ENCODE measurements around the gene RASGRF1.

DNA sequence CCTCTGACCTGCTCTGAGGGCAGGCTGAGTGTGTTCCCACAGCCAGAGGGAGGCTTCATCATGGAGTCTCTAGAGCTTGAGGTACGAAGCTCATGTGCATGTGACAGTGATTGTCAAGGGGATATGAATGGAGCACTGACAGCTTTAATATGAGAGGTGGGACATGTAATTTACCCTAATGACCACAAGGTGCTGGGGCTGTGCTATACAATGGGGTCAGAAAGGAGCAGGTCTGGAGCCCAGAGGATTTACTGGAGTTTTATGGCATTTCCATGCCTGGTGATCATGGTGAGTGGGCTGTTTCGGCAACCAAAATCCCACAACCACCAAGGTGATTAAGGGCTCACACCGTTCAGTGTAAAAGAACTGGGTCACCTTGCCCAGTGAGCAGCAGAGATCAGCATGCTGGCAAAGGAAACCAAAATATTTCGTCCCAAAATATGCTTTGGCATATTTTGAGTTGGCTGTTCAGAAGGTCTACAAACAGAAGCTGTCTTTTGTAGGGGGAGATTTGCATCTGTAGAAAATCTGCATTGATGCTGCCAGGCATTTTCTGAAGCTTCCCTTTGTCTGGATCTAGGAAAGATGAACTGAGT is 40.1 kb upstream of the RASGRF1 start:
- TF ChIP-seq, protein P1, sequence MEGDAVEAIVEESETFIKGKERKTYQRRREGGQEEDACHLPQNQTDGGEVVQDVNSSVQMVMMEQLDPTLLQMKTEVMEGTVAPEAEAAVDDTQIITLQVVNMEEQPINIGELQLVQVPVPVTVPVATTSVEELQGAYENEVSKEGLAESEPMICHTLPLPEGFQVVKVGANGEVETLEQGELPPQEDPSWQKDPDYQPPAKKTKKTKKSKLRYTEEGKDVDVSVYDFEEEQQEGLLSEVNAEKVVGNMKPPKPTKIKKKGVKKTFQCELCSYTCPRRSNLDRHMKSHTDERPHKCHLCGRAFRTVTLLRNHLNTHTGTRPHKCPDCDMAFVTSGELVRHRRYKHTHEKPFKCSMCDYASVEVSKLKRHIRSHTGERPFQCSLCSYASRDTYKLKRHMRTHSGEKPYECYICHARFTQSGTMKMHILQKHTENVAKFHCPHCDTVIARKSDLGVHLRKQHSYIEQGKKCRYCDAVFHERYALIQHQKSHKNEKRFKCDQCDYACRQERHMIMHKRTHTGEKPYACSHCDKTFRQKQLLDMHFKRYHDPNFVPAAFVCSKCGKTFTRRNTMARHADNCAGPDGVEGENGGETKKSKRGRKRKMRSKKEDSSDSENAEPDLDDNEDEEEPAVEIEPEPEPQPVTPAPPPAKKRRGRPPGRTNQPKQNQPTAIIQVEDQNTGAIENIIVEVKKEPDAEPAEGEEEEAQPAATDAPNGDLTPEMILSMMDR (IDR thresholded peaks at IDR 0.05), result peak in 1 of 12 donors; percentile 30
- no peak for TF ChIP-seq POLR2A (IDR thresholded peaks at IDR 0.05)
